Stimulated activated CD4-positive, alpha-beta T cell treated with anti-CD3 and anti-CD28 coated beads, Interleukin-2, amount 100 ng/mL, for 4 hours (primary cell): ENCODE results near the gene LGALS12.

Source experiments
- DNase-seq: peaks from one replicate; pipeline ENCODE4 v3.0.0-alpha.2; 2020; ENCODE audit warnings: low read depth

The LGALS12 gene

GRCh38 chr11:63560506-63561180 is 54.8 kb downstream of the LGALS12 start:
- DNase-seq, result no peak

- DNase-seq, result no peak
These were observed 57.5 kb downstream of the LGALS12 start, which contains the start of gene PLAAT2 for GRCh38 chr11:63563201-63564055. TSS of gene PLAAT2 (minus strand) at chr11:63563379. CDS start at chr11:63563324, 55 bp downstream.

- no peak for DNase-seq
These were observed 58.3 kb downstream of the LGALS12 start for GRCh38 chr11:63564056-63564774.

- no peak for DNase-seq
These were observed 59.0 kb downstream of the LGALS12 start for GRCh38 chr11:63564784-63565350.
